Ovary (tissue), 9 donors: ENCODE results near the gene SYS1. TPM values are rescaled to one million over a fixed set of nuclear protein-coding genes. Genes with fewer than 3 reads are reported as not detected.

ENCODE experiments used
- DNase-seq, 5 donors: peaks; one replicate each; pipeline ENCODE4 v3.0.0-alpha.2; 2019 to 2020
- H3K27ac ChIP-seq, 2 donors: fragments of 200-600 bp; one replicate each; pipeline versions ENCODE4 v1.5.1 to v1.8.0; 2019 to 2022
- H3K27me3 ChIP-seq: fragments of 200-600 bp; one replicate; pipeline ENCODE4 v1.8.0; 2022
- H3K36me3 ChIP-seq: fragments of 200-600 bp; sonication (generic); one replicate; pipeline ENCODE4 v1.5.1; 2019
- H3K4me1 ChIP-seq: one replicate; pipeline ENCODE4 v1.8.1; 2013; ENCODE audit warnings: mild to moderate bottlenecking, moderate library complexity; ENCODE audit not compliant: insufficient read depth
- H3K4me3 ChIP-seq: fragments of 200-600 bp; sonication (generic); one replicate; pipeline ENCODE4 v1.5.1; 2017
- H3K9me3 ChIP-seq, 2 donors: fragments of 200-600 bp in 1 of 2; sonication (generic) in 1 of 2; one replicate each; pipeline versions ENCODE4 v1.5.1 to v1.8.1; 2013 to 2019; ENCODE audit warnings: mild to moderate bottlenecking in 1 of 2, moderate library complexity in 1 of 2
- EP300 ChIP-seq: sonication (generic); formaldehyde crosslinking; IDR thresholded peaks from one replicate; pipeline ENCODE4 v1.6.1; 2017; ENCODE audit warnings: antibody characterized with exemption
- POLR2A ChIP-seq: fragments of 450-650 bp; IDR thresholded peaks from one replicate; pipeline ENCODE4 v1.6.1; 2017; ENCODE audit warnings: antibody characterized with exemption, mild to moderate bottlenecking, moderate library complexity
- WGBS, 3 donors: extraction: QIAGEN DNeasy Blood & Tissue Kit in 1 of 3; methylation state at CpG; one replicate each; pipeline versions ENCODE4 v1.1.5 to v1.1.7; 2013 to 2017; 5-methylcytosine and 5-hydroxymethylcytosine counted together
- intact Hi-C, 4 donors: fragments of 100-400 bp; cut with DNase I; formaldehyde crosslinking; loops; one replicate each; pipeline versions ENCODE4 v1.11.0 to v1.15.1; 2022 to 2023
- polyA plus RNA-seq, 2 donors: library from polyadenylated mRNA; stranded (reverse); fragments of 200-250 nt in 1 of 2; fragments of 350-450 nt in 1 of 2; fragmentation: Illumina TruSeq in 1 of 2; extraction: RNeasy Lipid Tissue Mini Kit (QIAGEN cat#74804) in 1 of 2; gene quantifications; one replicate each; pipeline ENCODE4 v1.2.3, GENCODE V29; 2013 to 2014
- total RNA-seq, 7 donors: library from RNA; depleted of rRNA in 2 of 7; stranded (reverse); fragments of >200 nt in 2 of 7; fragmentation: NEBNext Ultra II Directional in 3 of 7; extraction: Animal tissue kit (Norgen Biotek cat#: 25700) in 3 of 7; gene quantifications; one replicate each; pipeline versions ENCODE4 v1.1.0 to v1.2.4, GENCODE V29; 2016 to 2023
- TF ChIP-seq, protein P1 (sequence below), 3 donors: fragments of 450-650 bp in 2 of 3; fragments of 200-600 bp in 1 of 3; IDR thresholded peaks; one replicate each; pipeline versions ENCODE4 v1.5.1 to v1.8.0; 2016 to 2022; ENCODE audit warnings: antibody characterized with exemption in 3 of 3, mild to moderate bottlenecking in 1 of 3
- donor health status: DM: no; HTN: no; CAD: no; lungs with moderate emphysema.
- donor health status: DM: no; HTN: no; CAD: no.
- donor health status: Bipolar disorder and iron deficiency.
- donor health status: DM: yes; HTN: yes; CAD: no.
- donor health status: DM: no; HTN: no; CAD: no.
- donor health status: DM: yes; HTN: yes; CAD: no.

Gene SYS1
- total and polyA plus RNA-seq, 9 donors, result 29.2 to 69.7 (median 33.0) TPM

DNA sequence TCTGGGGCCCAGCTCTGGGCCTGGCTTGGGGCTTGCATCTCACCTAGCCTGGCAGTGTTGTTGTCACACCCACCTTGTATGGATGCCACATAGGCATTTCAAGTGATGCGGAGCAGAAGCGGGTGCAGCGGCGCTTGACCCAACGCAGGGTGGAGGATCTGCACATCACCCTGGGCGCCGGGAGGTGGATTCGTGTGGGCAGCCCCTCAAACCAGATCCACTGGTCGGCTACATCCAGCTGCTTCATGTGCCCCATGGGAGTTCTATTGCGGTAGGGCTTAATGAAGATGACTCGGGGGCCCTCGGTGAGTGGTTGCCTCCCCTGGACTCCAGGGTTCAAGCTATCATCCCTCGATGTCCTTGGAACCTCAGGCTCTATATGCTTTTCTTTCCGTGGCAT, 12.0 kb downstream of the SYS1 start:
- Histone ChIP-seq H3K27me3 (no peaks in the 10 kb centered on the region), H3K36me3 (no peaks in the 10 kb centered on the region), H3K4me1 (peaks cover 5% of the 10 kb centered on the region), H3K4me3 (no peak overlapping the region), H3K9me3 (no peaks in the 10 kb centered on the region), H3K27ac (no peak overlapping the region)
- TF ChIP-seq, protein P1, sequence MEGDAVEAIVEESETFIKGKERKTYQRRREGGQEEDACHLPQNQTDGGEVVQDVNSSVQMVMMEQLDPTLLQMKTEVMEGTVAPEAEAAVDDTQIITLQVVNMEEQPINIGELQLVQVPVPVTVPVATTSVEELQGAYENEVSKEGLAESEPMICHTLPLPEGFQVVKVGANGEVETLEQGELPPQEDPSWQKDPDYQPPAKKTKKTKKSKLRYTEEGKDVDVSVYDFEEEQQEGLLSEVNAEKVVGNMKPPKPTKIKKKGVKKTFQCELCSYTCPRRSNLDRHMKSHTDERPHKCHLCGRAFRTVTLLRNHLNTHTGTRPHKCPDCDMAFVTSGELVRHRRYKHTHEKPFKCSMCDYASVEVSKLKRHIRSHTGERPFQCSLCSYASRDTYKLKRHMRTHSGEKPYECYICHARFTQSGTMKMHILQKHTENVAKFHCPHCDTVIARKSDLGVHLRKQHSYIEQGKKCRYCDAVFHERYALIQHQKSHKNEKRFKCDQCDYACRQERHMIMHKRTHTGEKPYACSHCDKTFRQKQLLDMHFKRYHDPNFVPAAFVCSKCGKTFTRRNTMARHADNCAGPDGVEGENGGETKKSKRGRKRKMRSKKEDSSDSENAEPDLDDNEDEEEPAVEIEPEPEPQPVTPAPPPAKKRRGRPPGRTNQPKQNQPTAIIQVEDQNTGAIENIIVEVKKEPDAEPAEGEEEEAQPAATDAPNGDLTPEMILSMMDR (IDR thresholded peaks at IDR 0.05), result no peak
- TF ChIP-seq EP300 (no peak), POLR2A (no peak)
- intact Hi-C loops, result loop anchor here in 3 of 4 donors (5.0 to 10.0 kb wide), 3 partner anchors 42 to 62 kb away; partner anchors contain the start of gene PIGT (in 1 of the 3)
- no peak for DNase-seq
- 93 to 94% (median 93%) methylated on average over 14 of the region's 14 CpGs for WGBS, 3 donors

DNA sequence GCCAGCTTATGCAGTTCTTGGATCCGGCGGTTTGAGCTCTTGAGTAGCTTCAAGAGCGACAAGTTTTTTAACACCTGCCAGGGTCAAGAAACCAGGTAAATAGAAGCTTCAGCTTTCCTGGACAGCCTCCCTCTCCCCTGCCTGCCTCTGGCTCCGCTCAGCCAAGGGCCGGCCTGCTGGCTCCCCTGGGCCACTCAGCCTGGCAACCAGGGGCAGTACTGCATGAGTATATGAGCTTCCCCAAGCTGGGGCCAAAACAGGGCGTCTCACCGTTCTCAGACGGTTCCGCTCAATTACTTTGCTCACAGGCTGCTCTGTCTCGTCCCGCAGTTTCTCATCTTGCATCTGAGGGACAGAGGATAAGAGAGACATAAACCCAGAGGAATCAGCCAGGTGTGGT, 14.3 kb downstream of the SYS1 start:
- H3K27ac ChIP-seq, result no peak overlapping the region
- no peaks in the 10 kb centered on the region for H3K36me3 ChIP-seq
- intact Hi-C loops, result loop anchor here in 1 of 4 donors (10.0 kb wide), 1 partner anchor 48 kb away; no protein-coding TSS in a partner anchor
- no peak overlapping the region for H3K4me3 ChIP-seq
- H3K4me1 ChIP-seq, result peaks cover 5% of the 10 kb centered on the region
- H3K27me3 ChIP-seq, result no peaks in the 10 kb centered on the region
- no peak for TF ChIP-seq POLR2A
- TF ChIP-seq, protein P1 (IDR thresholded peaks at IDR 0.05), result no peak
- TF ChIP-seq EP300, result no peak
- WGBS, 3 donors, result 82 to 90% (median 85%) methylated on average over 11 of the region's 11 CpGs
- H3K9me3 ChIP-seq, result no peaks in the 10 kb centered on the region
- DNase-seq, result no peak

- no peaks in the 10 kb centered on the region for H3K9me3 ChIP-seq
- H3K36me3 ChIP-seq, result no peaks in the 10 kb centered on the region
- no peaks in the 10 kb centered on the region for H3K4me1 ChIP-seq
- TF ChIP-seq, protein P1 (IDR thresholded peaks at IDR 0.05), result no peak
- no peak for DNase-seq
- no peak within 1 kb of the TSS for H3K4me3 ChIP-seq
- H3K27ac ChIP-seq, result no peak within 1 kb of the TSS
- intact Hi-C loops, result loop anchor here in 1 of 4 donors (10.0 kb wide), 1 partner anchor 47 kb away; no protein-coding TSS in a partner anchor
- no peaks in the 10 kb centered on the region for H3K27me3 ChIP-seq
- WGBS, 3 donors, result 90 to 100% (median 95%) methylated on average over 1 of the region's 1 CpG
Measured at GRCh38 chr20:45378191-45378590, 15.2 kb downstream of the SYS1 start, which contains the start of gene TP53TG5. TSS of gene TP53TG5 (minus strand) at chr20:45378325. CDS start at chr20:45378236, 89 bp downstream.

- H3K36me3 ChIP-seq, result no peaks in the 10 kb centered on the region
- intact Hi-C loops, result no loop called here
- DNase-seq, result no peak
- no peak overlapping the region for H3K27ac ChIP-seq
- H3K9me3 ChIP-seq, result no peaks in the 10 kb centered on the region
- H3K4me3 ChIP-seq, result no peak overlapping the region
- no peaks in the 10 kb centered on the region for H3K4me1 ChIP-seq
- no peaks in the 10 kb centered on the region for H3K27me3 ChIP-seq
- 93 to 96% (median 94%) methylated on average over 1 of the region's 1 CpG for WGBS, 3 donors
- TF ChIP-seq, protein P1 (IDR thresholded peaks at IDR 0.05), result no peak
- TF ChIP-seq EP300, result no peak
- no peak for TF ChIP-seq POLR2A
Measured at GRCh38 chr20:45387274-45387673, 24.3 kb downstream of the SYS1 start.
